Measurements from ENCODE around the gene PPIF.

GRCh38 chr10:79314761-79315601 is 32.3 kb upstream of the PPIF start:
- no peak for TF ChIP-seq EZH2 (IDR thresholded peaks at IDR 0.05; ENCODE audit: low read depth)
- TF ChIP-seq, protein P1, sequence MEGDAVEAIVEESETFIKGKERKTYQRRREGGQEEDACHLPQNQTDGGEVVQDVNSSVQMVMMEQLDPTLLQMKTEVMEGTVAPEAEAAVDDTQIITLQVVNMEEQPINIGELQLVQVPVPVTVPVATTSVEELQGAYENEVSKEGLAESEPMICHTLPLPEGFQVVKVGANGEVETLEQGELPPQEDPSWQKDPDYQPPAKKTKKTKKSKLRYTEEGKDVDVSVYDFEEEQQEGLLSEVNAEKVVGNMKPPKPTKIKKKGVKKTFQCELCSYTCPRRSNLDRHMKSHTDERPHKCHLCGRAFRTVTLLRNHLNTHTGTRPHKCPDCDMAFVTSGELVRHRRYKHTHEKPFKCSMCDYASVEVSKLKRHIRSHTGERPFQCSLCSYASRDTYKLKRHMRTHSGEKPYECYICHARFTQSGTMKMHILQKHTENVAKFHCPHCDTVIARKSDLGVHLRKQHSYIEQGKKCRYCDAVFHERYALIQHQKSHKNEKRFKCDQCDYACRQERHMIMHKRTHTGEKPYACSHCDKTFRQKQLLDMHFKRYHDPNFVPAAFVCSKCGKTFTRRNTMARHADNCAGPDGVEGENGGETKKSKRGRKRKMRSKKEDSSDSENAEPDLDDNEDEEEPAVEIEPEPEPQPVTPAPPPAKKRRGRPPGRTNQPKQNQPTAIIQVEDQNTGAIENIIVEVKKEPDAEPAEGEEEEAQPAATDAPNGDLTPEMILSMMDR (conservative IDR thresholded peaks at IDR 0.05), result no peak
